ENCODE data around the gene ADCK2. TPM values are rescaled to one million over a fixed set of nuclear protein-coding genes. Genes with fewer than 3 reads are reported as not detected.

Gene ADCK2
- total RNA-seq, 1 donor from 2014 or later, result 74.2 TPM

DNA sequence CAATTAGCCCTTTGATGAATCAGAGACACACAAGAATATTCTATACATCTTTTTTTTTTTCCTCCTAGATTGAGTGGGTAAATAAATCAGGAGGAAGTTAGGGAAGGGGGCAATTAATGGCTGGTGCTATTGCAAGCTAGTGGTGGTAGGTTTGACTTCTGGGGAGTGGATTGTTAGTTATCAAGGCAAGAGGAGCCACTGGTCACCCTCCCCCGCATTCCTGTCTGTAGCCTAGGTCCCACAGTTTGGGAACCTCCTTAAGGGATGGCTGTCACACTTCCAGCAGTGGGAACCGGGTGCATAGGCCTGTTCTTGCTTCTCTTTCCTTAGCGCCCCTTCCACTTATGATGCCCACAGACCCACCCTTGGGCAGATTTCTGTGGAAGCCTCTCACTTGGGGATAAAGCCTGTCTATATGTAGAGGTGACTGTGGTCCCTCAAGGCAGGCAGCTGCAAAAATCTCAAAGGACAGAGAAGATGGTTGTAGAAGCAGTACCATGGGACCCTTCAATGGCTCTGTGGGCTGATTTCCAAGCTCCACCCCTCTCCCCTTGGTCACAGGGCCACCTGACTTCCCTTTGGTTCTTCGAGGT is 2.3 kb upstream of the ADCK2 start:
- no peak overlapping the region for H3K4me3 ChIP-seq (ENCODE audit: low read depth, low read length)
- TF ChIP-seq, protein P1, sequence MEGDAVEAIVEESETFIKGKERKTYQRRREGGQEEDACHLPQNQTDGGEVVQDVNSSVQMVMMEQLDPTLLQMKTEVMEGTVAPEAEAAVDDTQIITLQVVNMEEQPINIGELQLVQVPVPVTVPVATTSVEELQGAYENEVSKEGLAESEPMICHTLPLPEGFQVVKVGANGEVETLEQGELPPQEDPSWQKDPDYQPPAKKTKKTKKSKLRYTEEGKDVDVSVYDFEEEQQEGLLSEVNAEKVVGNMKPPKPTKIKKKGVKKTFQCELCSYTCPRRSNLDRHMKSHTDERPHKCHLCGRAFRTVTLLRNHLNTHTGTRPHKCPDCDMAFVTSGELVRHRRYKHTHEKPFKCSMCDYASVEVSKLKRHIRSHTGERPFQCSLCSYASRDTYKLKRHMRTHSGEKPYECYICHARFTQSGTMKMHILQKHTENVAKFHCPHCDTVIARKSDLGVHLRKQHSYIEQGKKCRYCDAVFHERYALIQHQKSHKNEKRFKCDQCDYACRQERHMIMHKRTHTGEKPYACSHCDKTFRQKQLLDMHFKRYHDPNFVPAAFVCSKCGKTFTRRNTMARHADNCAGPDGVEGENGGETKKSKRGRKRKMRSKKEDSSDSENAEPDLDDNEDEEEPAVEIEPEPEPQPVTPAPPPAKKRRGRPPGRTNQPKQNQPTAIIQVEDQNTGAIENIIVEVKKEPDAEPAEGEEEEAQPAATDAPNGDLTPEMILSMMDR (IDR thresholded peaks at IDR 0.05; ENCODE audit: insufficient read depth, low read length, severe bottlenecking), result no peak
- no peaks in the 10 kb centered on the region for H3K36me3 ChIP-seq (ENCODE audit: control insufficient read depth, insufficient read depth, low read length)
- no peaks in the 10 kb centered on the region for H3K27me3 ChIP-seq (ENCODE audit: control insufficient read depth, insufficient read depth, low read length)
- FAIRE-seq, result no peak
- DNase-seq (ENCODE audit: low read depth), result no peak

DNA sequence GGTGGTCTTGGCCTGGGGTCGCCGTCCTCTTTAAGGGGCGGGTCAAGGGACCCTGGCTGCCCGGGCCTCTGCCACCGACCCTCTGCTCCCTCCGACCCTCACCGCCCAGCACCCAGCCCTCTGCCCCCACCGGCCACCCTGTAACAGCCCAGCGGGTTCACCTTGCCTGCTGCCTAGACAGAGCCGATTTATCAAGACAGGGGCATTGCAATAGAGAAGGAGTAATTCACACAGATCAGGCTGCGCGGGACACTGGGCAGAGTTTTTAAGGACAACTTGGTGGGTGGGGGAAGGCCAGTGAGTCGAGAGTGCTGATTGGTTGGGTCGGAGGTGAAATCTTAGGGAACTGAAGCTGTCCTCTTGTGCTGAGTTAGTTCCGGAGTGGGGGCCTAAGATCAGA is 779 bp upstream of the ADCK2 start:
- no peak for FAIRE-seq
- DNase-seq (ENCODE audit: low read depth), result no peak
- TF ChIP-seq, protein P1 (IDR thresholded peaks at IDR 0.05; ENCODE audit: insufficient read depth, low read length, severe bottlenecking), result no peak

DNA sequence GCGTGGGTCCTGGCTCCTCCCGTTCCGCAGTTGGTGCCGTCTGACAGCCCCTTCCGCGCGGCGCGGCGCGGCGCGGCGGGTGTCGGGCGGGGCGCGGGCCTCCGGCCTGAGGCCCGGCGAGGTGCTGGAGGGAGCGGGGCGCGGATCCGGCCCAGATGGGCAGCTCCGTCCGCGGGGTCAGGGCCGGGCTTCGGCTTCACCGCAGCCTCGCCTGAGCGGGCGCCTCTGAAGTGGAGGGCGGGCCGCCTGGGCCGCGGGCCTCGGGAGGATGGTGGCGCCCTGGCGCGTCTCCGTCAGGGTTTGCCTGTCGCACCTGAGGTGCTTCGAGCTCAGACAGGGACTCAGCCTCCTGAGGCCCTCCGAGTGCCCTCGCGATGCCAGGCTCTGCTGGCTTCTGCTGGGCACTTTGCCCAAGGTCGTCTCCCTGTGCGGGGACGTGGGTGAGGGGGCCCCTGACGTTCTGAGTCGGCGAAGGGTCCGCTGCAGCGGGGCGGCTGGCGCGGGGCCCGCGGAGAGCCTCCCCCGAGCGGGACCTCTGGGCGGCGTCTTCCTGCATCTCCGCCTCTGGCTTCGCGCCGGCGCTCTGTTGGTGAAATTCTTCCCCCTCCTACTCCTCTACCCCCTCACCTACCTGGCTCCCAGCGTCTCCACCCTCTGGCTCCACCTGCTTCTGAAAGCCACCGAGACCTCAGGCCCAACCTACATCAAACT is 473 bp downstream of the ADCK2 start:
- Histone ChIP-seq H3K36me3 (ENCODE audit: control insufficient read depth, insufficient read depth, low read length) (peaks cover 4% of the 10 kb centered on the region), H3K27me3 (ENCODE audit: control insufficient read depth, insufficient read depth, low read length) (no peaks in the 10 kb centered on the region), H3K4me3 (ENCODE audit: low read depth, low read length) (peak overlapping the region; percentile 74)
- FAIRE-seq (no peak), DNase-seq (ENCODE audit: low read depth) (peak; percentile 48)
- TF ChIP-seq, protein P1 (IDR thresholded peaks at IDR 0.05; ENCODE audit: insufficient read depth, low read length, severe bottlenecking), result no peak

More for the DNA sequence above, 779 bp upstream of the ADCK2 start:
- H3K4me3 ChIP-seq (ENCODE audit: low read depth, low read length), result no peak overlapping the region
- peaks cover 2% of the 10 kb centered on the region for H3K36me3 ChIP-seq (ENCODE audit: control insufficient read depth, insufficient read depth, low read length)
- H3K27me3 ChIP-seq (ENCODE audit: control insufficient read depth, insufficient read depth, low read length), result no peaks in the 10 kb centered on the region

DNA sequence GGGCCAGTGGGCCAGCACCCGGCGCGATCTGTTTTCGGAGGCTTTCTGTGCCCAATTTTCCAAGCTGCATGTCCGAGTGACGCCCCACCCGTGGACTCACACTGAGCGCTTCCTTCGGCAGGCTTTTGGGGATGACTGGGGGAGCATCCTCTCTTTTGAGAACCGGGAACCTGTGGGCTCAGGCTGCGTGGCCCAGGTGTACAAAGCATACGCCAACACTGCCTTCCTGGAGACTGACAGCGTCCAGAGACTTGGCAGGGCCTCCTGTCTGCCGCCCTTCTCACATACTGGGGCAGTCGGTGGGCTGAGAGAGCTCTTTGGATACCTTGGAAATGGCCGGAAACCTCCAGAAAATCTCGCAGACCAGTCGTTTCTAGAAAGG is 1.0 kb downstream of the ADCK2 start:
- DNase-seq (ENCODE audit: low read depth) (no peak), FAIRE-seq (no peak)
- TF ChIP-seq, protein P1 (IDR thresholded peaks at IDR 0.05; ENCODE audit: insufficient read depth, low read length, severe bottlenecking), result no peak
- Histone ChIP-seq H3K4me3 (ENCODE audit: low read depth, low read length) (peak overlapping the region; percentile 74), H3K27me3 (ENCODE audit: control insufficient read depth, insufficient read depth, low read length) (no peaks in the 10 kb centered on the region), H3K36me3 (ENCODE audit: control insufficient read depth, insufficient read depth, low read length) (peaks cover 4% of the 10 kb centered on the region)

DNA sequence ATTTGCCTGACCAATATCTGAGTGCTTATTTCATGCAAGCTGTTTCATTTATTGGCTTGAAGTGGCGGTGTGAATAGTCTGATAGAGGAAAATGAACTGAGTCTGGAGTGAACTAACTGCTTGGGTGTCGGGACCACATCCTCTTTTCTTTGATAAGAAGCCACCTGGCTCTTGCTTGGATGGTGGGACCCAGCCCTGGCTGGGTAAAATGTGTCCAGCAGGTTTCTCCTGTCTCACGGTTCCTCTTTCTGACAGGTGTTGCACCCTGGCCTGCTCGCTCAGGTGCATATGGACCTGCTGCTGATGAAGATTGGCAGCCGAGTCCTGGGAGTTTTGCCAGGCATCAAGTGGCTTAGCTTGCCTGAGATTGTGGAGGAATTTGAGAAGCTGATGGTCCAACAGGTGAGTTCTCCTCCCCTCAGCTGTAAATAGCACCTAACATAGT is 1.6 kb downstream of the ADCK2 start:
- FAIRE-seq, result no peak
- Histone ChIP-seq H3K4me3 (ENCODE audit: low read depth, low read length) (no peak overlapping the region), H3K27me3 (ENCODE audit: control insufficient read depth, insufficient read depth, low read length) (no peaks in the 10 kb centered on the region), H3K36me3 (ENCODE audit: control insufficient read depth, insufficient read depth, low read length) (peaks cover 6% of the 10 kb centered on the region)
- TF ChIP-seq, protein P1 (IDR thresholded peaks at IDR 0.05; ENCODE audit: insufficient read depth, low read length, severe bottlenecking), result no peak
- no peak for DNase-seq (ENCODE audit: low read depth)
